H9 (cell line): ENCODE measurements around the gene KRTAP5-4. TPM values are rescaled to one million over a fixed set of nuclear protein-coding genes. Genes with fewer than 3 reads are reported as not detected.

Experiments
- DNase-seq: peaks from one replicate; pipeline ENCODE4 v3.0.0-alpha.2; 2017
- H2AFZ ChIP-seq: one replicate; pipeline ENCODE4 v1.6.1; 2013; ENCODE audit warnings: mild to moderate bottlenecking, low read length, control low read depth, moderate library complexity
- H2AK5ac ChIP-seq: 2 replicates; pipeline ENCODE4 v1.6.1; 2013; ENCODE audit warnings: low read length, control low read depth, mixed read lengths; ENCODE audit not compliant: insufficient read length
- H2BK120ac ChIP-seq: one replicate; pipeline ENCODE4 v1.6.1; 2013; ENCODE audit warnings: low read depth, mild to moderate bottlenecking, low read length, control low read depth, inconsistent platforms; ENCODE audit not compliant: poor library complexity, severe bottlenecking
- H2BK12ac ChIP-seq: 2 replicates; pipeline ENCODE4 v1.6.1; 2013; ENCODE audit warnings: low read length, control low read depth, mixed read lengths, low read depth; ENCODE audit not compliant: insufficient read length
- H2BK15ac ChIP-seq: 2 replicates; pipeline ENCODE4 v1.6.1; 2013; ENCODE audit warnings: low read depth, low read length, control low read depth
- H2BK20ac ChIP-seq: one replicate; pipeline ENCODE4 v1.6.1; 2013; ENCODE audit warnings: low read depth, mild to moderate bottlenecking, low read length, control low read depth, inconsistent platforms; ENCODE audit not compliant: poor library complexity, severe bottlenecking
- H2BK5ac ChIP-seq: 2 replicates; pipeline ENCODE4 v1.6.1; 2013; ENCODE audit warnings: low read length, control low read depth, mixed read lengths; ENCODE audit not compliant: insufficient read length
- H3K14ac ChIP-seq: 2 replicates; pipeline ENCODE4 v1.6.1; 2013; ENCODE audit warnings: low read length, control low read depth; ENCODE audit not compliant: insufficient read depth
- H3K18ac ChIP-seq: 2 replicates; pipeline ENCODE4 v1.6.1; 2013; ENCODE audit warnings: low read depth, mild to moderate bottlenecking, mixed read lengths, low read length, control low read depth; ENCODE audit not compliant: insufficient read length
- H3K23ac ChIP-seq: 2 replicates; pipeline ENCODE4 v1.6.1; 2013; ENCODE audit warnings: low read length, control low read depth, mixed read lengths, low read depth; ENCODE audit not compliant: insufficient read length
- H3K23me2 ChIP-seq: 2 replicates; pipeline ENCODE4 v1.6.1; 2013; ENCODE audit warnings: low read depth, mild to moderate bottlenecking, mixed read lengths, low read length, control low read depth; ENCODE audit not compliant: insufficient read length, poor library complexity, severe bottlenecking
- H3K27ac ChIP-seq: 2 replicates; pipeline ENCODE4 v1.5.1; 2013; ENCODE audit warnings: low read length, control low read depth, mixed read lengths, low read depth; ENCODE audit not compliant: insufficient read length
- H3K27me3 ChIP-seq: 2 replicates; pipeline ENCODE4 v1.6.1; 2013; ENCODE audit warnings: low read length, control low read depth, inconsistent platforms; ENCODE audit not compliant: insufficient read depth
- H3K4ac ChIP-seq: 2 replicates; pipeline ENCODE4 v1.6.1; 2013; ENCODE audit warnings: low read depth, mild to moderate bottlenecking, control low read depth, inconsistent platforms, low read length, moderate library complexity
- H3K4me1 ChIP-seq: 2 replicates; pipeline ENCODE4 v1.6.1; 2013; ENCODE audit warnings: low read length, control low read depth, inconsistent platforms; ENCODE audit not compliant: insufficient read depth
- H3K4me2 ChIP-seq: 2 replicates; pipeline ENCODE4 v1.6.1; 2013; ENCODE audit warnings: low read length, control low read depth, mixed read lengths; ENCODE audit not compliant: insufficient read length, insufficient read depth
- H3K56ac ChIP-seq: 2 replicates; pipeline ENCODE4 v1.6.1; 2013; ENCODE audit warnings: low read depth, mild to moderate bottlenecking, mixed read lengths, low read length, control low read depth; ENCODE audit not compliant: insufficient read length
- H3K79me1 ChIP-seq: 2 replicates; pipeline ENCODE4 v1.6.1; 2013; ENCODE audit warnings: low read depth, mild to moderate bottlenecking, moderate library complexity, low read length, control low read depth, inconsistent platforms; ENCODE audit not compliant: insufficient read depth, poor library complexity, severe bottlenecking
- H3K79me2 ChIP-seq: 2 replicates; pipeline ENCODE4 v1.6.1; 2013; ENCODE audit warnings: low read length, control low read depth, inconsistent platforms; ENCODE audit not compliant: insufficient read depth
- H3K9ac ChIP-seq: 2 replicates; pipeline ENCODE4 v1.6.1; 2013; ENCODE audit warnings: low read length, control low read depth, mixed read lengths; ENCODE audit not compliant: insufficient read length; ENCODE audit errors: extremely low read depth
- H3K9me3 ChIP-seq: one replicate; pipeline ENCODE4 v1.6.1; 2013; ENCODE audit warnings: low read depth, low read length, inconsistent platforms; ENCODE audit not compliant: control insufficient read depth
- H3T11ph ChIP-seq: one replicate; pipeline ENCODE4 v1.6.1; 2013; ENCODE audit warnings: mild to moderate bottlenecking, low read length, control low read depth, inconsistent platforms
- H4K20me1 ChIP-seq: one replicate; pipeline ENCODE4 v1.6.1; 2013; ENCODE audit not compliant: control insufficient read depth, insufficient read length, insufficient read depth
- H4K5ac ChIP-seq: 2 replicates; pipeline ENCODE4 v1.6.1; 2013; ENCODE audit warnings: low read depth, mild to moderate bottlenecking, mixed read lengths, low read length, control low read depth; ENCODE audit not compliant: insufficient read length
- H4K8ac ChIP-seq: replicated peaks from 2 replicates; pipeline ENCODE4 v1.6.1; 2013; ENCODE audit warnings: low read length, control low read depth, mixed read lengths, low read depth; ENCODE audit not compliant: insufficient read length
- H4K91ac ChIP-seq: 2 replicates; pipeline ENCODE4 v1.6.1; 2013; ENCODE audit warnings: low read depth, mild to moderate bottlenecking, moderate library complexity, mixed read lengths, low read length, control low read depth; ENCODE audit not compliant: insufficient read length
- H3K27ac Mint-ChIP-seq, 3 experiments: 2 replicates in 2 of 3; 3 replicates in 1 of 3; pipeline ENCODE4 v1.8.0; 2020 to 2021; ENCODE audit warnings: mixed read lengths in 3 of 3, mild to moderate bottlenecking in 1 of 3, moderate library complexity in 1 of 3
- H3K27me3 Mint-ChIP-seq: 2 replicates; pipeline ENCODE4 v1.8.0; 2021; ENCODE audit warnings: low read depth, mild to moderate bottlenecking, moderate library complexity, mixed read lengths
- H3K36me3 Mint-ChIP-seq, 3 experiments: 2 replicates in 2 of 3; 3 replicates in 1 of 3; pipeline ENCODE4 v1.8.0; 2020 to 2021; ENCODE audit warnings: low read depth in 3 of 3, mixed read lengths in 3 of 3; ENCODE audit not compliant: insufficient read depth in 1 of 3
- H3K4me1 Mint-ChIP-seq, 2 experiments: 2 replicates each; pipeline ENCODE4 v1.8.0; 2020; ENCODE audit warnings: mixed read lengths in 2 of 2
- H3K4me3 Mint-ChIP-seq, 2 experiments: 2 replicates in 1 of 2; 3 replicates in 1 of 2; pipeline ENCODE4 v1.8.0; 2020 to 2021; ENCODE audit warnings: mild to moderate bottlenecking in 2 of 2, mixed read lengths in 2 of 2, moderate library complexity in 1 of 2
- H3K9me3 Mint-ChIP-seq, 2 experiments: 2 replicates in 1 of 2; 3 replicates in 1 of 2; pipeline ENCODE4 v1.8.0; 2020; ENCODE audit warnings: mild to moderate bottlenecking in 2 of 2, mixed read lengths in 2 of 2, moderate library complexity in 1 of 2
- WGBS: extraction: QIAGEN DNeasy Blood & Tissue Kit; methylation state at CpG from one replicate; pipeline ENCODE4 v1.1.7; 2013; ENCODE audit warnings: missing lambda C conversion rate, low lambda C conversion rate, mixed read lengths; ENCODE audit not compliant: insufficient read length; ENCODE audit errors: extremely low coverage; 5-methylcytosine and 5-hydroxymethylcytosine counted together
- long read RNA-seq: library from polyadenylated mRNA; unstranded; transcript quantifications from one replicate; pipeline ENCODE4 v2.0.0, GENCODE V29; 2020
- total RNA-seq: library from RNA; stranded (reverse); gene quantifications from 2 replicates; pipeline ENCODE4 v1.2.1, GENCODE V29; 2021
- TF ChIP-seq, protein P1 (sequence below): fragments of 200-600 bp; sonication (generic); conservative IDR thresholded peaks from 3 replicates; pipeline ENCODE4 v1.8.0; 2021; ENCODE audit warnings: antibody characterized with exemption, mild to moderate bottlenecking

The KRTAP5-4 gene
- total RNA-seq: not detected in 2 replicates
- long read RNA-seq: 0 reads

- no peak within 1 kb of the TSS for H3K56ac ChIP-seq
- no peak within 1 kb of the TSS for H3K14ac ChIP-seq
- H3K79me1 ChIP-seq: no peaks in the 10 kb centered on the region
- Mint-ChIP-seq H3K36me3 (0 out of 7 replicates have a peak, but pooled peaks cover 0 to 7% (median 0%) of the 10 kb centered on the region in 3 experiments), H3K4me3 (no peak within 1 kb of the TSS), H3K9me3 (peaks cover 4 to 8% of the 10 kb centered on the region in 2 experiments), H3K27ac (no peak within 1 kb of the TSS; a peak in 1 of 7 replicates), H3K4me1 (peaks cover 0 to 5% of the 10 kb centered on the region in 2 experiments; a peak in 2 of 4 replicates), H3K27me3 (peaks cover 61% of the 10 kb centered on the region)
- H2BK20ac ChIP-seq: no peak within 1 kb of the TSS
- H2BK120ac ChIP-seq: no peak within 1 kb of the TSS
- H2BK15ac ChIP-seq: no peak within 1 kb of the TSS
- no peaks in the 10 kb centered on the region for H3K23me2 ChIP-seq
- no peak within 1 kb of the TSS for H3T11ph ChIP-seq
- H4K5ac ChIP-seq: no peak within 1 kb of the TSS
- no peaks in the 10 kb centered on the region for H3K79me2 ChIP-seq
- H3K23ac ChIP-seq: no peak within 1 kb of the TSS
- H3K9ac ChIP-seq: no peak within 1 kb of the TSS
- no peak within 1 kb of the TSS for H3K27ac ChIP-seq
- TF ChIP-seq, protein P1, sequence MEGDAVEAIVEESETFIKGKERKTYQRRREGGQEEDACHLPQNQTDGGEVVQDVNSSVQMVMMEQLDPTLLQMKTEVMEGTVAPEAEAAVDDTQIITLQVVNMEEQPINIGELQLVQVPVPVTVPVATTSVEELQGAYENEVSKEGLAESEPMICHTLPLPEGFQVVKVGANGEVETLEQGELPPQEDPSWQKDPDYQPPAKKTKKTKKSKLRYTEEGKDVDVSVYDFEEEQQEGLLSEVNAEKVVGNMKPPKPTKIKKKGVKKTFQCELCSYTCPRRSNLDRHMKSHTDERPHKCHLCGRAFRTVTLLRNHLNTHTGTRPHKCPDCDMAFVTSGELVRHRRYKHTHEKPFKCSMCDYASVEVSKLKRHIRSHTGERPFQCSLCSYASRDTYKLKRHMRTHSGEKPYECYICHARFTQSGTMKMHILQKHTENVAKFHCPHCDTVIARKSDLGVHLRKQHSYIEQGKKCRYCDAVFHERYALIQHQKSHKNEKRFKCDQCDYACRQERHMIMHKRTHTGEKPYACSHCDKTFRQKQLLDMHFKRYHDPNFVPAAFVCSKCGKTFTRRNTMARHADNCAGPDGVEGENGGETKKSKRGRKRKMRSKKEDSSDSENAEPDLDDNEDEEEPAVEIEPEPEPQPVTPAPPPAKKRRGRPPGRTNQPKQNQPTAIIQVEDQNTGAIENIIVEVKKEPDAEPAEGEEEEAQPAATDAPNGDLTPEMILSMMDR: no peak
- WGBS: no CpG with 5 or more reads among the region's 1 CpG
- H3K9me3 ChIP-seq: no peaks in the 10 kb centered on the region
- H2BK5ac ChIP-seq: no peak within 1 kb of the TSS
- H3K4me1 ChIP-seq: no peaks in the 10 kb centered on the region
- no peaks in the 10 kb centered on the region for H3K27me3 ChIP-seq
- H3K18ac ChIP-seq: no peak within 1 kb of the TSS
- no peak within 1 kb of the TSS for H4K8ac ChIP-seq
- H2BK12ac ChIP-seq: no peak within 1 kb of the TSS
- no peak within 1 kb of the TSS for H3K4ac ChIP-seq
- no peak within 1 kb of the TSS for H3K4me2 ChIP-seq
- H4K20me1 ChIP-seq: no peaks in the 10 kb centered on the region
- DNase-seq: no peak
- no peak within 1 kb of the TSS for H2AFZ ChIP-seq
- no peak within 1 kb of the TSS for H2AK5ac ChIP-seq
- no peak within 1 kb of the TSS for H4K91ac ChIP-seq
Observed at GRCh38 chr11:1622086-1622485, at the start of gene KRTAP5-4. Gene KRTAP5-4, minus strand, starts transcription at chr11:1622138. Its CDS starts 45 bp downstream, at chr11:1622093.
